Caco-2 (cell line): ENCODE results near the gene DDX39B. TPM values are rescaled to one million over a fixed set of nuclear protein-coding genes. Genes with fewer than 3 reads are reported as not detected.

Source experiments
- BruUV-seq: library from RNA; stranded (reverse); fragments of 400-500 nt; replicated peaks from 2 replicates; lab custom pipeline; 2021; lab: Mats Ljungman, UMichigan
- CTCF ChIA-PET: fragments of 300-600 bp; sonication (Branson Sonifier 250); formaldehyde crosslinking; loops from one replicate; lab custom pipeline; 2022; ENCODE audit warnings: antibody characterized with exemption; lab: Charles Lee
- POLR2A ChIA-PET: fragments of 300-600 bp; sonication (Branson Sonifier 250); formaldehyde crosslinking; loops from one replicate; lab custom pipeline; 2022; ENCODE audit warnings: antibody characterized with exemption; lab: Charles Lee
- DNase-seq, 2 experiments: peaks; one replicate each; pipeline versions ENCODE4 v3.0.0 to v3.0.0-alpha.2; 2020 to 2022
- H3K27me3 ChIP-seq: replicated peaks from 2 replicates; pipeline ENCODE4 v1.6.0; 2011; ENCODE audit warnings: low read length; ENCODE audit not compliant: control insufficient read depth, insufficient read depth
- H3K36me3 ChIP-seq: 2 replicates; pipeline ENCODE4 v1.5.1; 2011; ENCODE audit warnings: low read length; ENCODE audit not compliant: control insufficient read depth, insufficient read depth
- H3K4me1 ChIP-seq: fragments of 250-450 bp; sonication (Bioruptor Pico); 2 replicates; pipeline ENCODE4 v1.5.1; 2020; ENCODE audit warnings: mild to moderate bottlenecking
- H3K4me3 ChIP-seq: 2 replicates; pipeline ENCODE4 v1.5.1; 2011; ENCODE audit warnings: low read depth, mild to moderate bottlenecking, control low read depth, low read length
- H3K9me3 ChIP-seq: fragments of 250-450 bp; sonication (Bioruptor Pico); 2 replicates; pipeline ENCODE4 v1.5.1; 2020; ENCODE audit warnings: mild to moderate bottlenecking, moderate library complexity
- H3K27ac Mint-ChIP-seq: one replicate; pipeline ENCODE4 v1.8.0; 2022; ENCODE audit warnings: mixed read lengths; ENCODE audit not compliant: unreplicated experiment
- H3K27me3 Mint-ChIP-seq: one replicate; pipeline ENCODE4 v1.8.0; 2022; ENCODE audit warnings: mixed read lengths; ENCODE audit not compliant: insufficient read depth, unreplicated experiment
- H3K36me3 Mint-ChIP-seq: one replicate; pipeline ENCODE4 v1.8.0; 2022; ENCODE audit warnings: mild to moderate bottlenecking, mixed read lengths; ENCODE audit not compliant: insufficient read depth, unreplicated experiment
- H3K4me1 Mint-ChIP-seq: one replicate; pipeline ENCODE4 v1.8.0; 2022; ENCODE audit warnings: low read depth, mixed read lengths; ENCODE audit not compliant: unreplicated experiment
- H3K4me3 Mint-ChIP-seq: one replicate; pipeline ENCODE4 v1.8.0; 2022; ENCODE audit warnings: mild to moderate bottlenecking, moderate library complexity, mixed read lengths; ENCODE audit not compliant: unreplicated experiment
- H3K9me3 Mint-ChIP-seq: one replicate; pipeline ENCODE4 v1.8.0; 2022; ENCODE audit warnings: mixed read lengths; ENCODE audit not compliant: unreplicated experiment
- CTCF ChIP-seq, 2 experiments: fragments of 200-600 bp in 1 of 2; IDR thresholded peaks; 1 replicate in 1 of 2; 2 replicates in 1 of 2; pipeline versions ENCODE4 v1.5.1 to v1.8.0; 2011 to 2022; ENCODE audit warnings: antibody characterized with exemption in 1 of 2, control low read depth in 1 of 2, inconsistent platforms in 1 of 2, low read depth in 1 of 2, low read length in 1 of 2, mild to moderate bottlenecking in 1 of 2, moderate library complexity in 1 of 2; ENCODE audit not compliant: insufficient read depth in 1 of 2, severe bottlenecking in 1 of 2, unreplicated experiment in 1 of 2
- intact Hi-C: fragments of 100-400 bp; cut with micrococcal nuclease; formaldehyde crosslinking; loops from one replicate; pipeline ENCODE4 v1.10.0; 2022; ENCODE audit not compliant: unreplicated experiment
- total RNA-seq: library from RNA; stranded (reverse); gene quantifications from 2 replicates; pipeline ENCODE4 v1.2.3, GENCODE V29; 2022

The DDX39B gene
- total RNA-seq, 1 experiment from 2014 or later, result 416 TPM

- Mint-ChIP-seq H3K9me3 (no peaks in the 10 kb centered on the region), H3K27me3 (no peaks in the 10 kb centered on the region), H3K27ac (no peak overlapping the region), H3K4me1 (peaks cover 12% of the 10 kb centered on the region), H3K4me3 (peak overlapping the region; percentile 87), H3K36me3 (peaks cover 38% of the 10 kb centered on the region)
- no TSS peak for BruUV-seq
- no peak overlapping the region for H3K4me3 ChIP-seq
- no peak for TF ChIP-seq CTCF (IDR thresholded peaks at IDR 0.05; ENCODE audit: insufficient read depth in 1 of 2, low read depth in 1 of 2, low read length in 1 of 2, severe bottlenecking in 1 of 2, unreplicated experiment in 1 of 2)
- peaks cover 6% of the 10 kb centered on the region; the same call in 1 of the 2 replicates for H3K4me1 ChIP-seq
- no peaks in the 10 kb centered on the region for H3K27me3 ChIP-seq
- H3K36me3 ChIP-seq, result no peaks in the 10 kb centered on the region
- intact Hi-C loops, result loop anchor here (5.0 kb wide), 2 partner anchors 119 to 189 kb away; partner anchors contain the start of genes CLIC1, CSNK2B and LY6G5B
- no peak for DNase-seq
- POLR2A ChIA-PET, result interaction anchor here (0.7 kb wide), 1 partner anchor 266 kb away, joined by 3 read pairs; no protein-coding TSS in a partner anchor
- H3K9me3 ChIP-seq, result no peaks in the 10 kb centered on the region
- CTCF ChIA-PET, result interaction anchor here (0.6 to 1.2 kb wide), 3 partner anchors 48 to 91 kb away, joined by 3 read pairs; no protein-coding TSS in a partner anchor
These were observed 6.7 kb upstream of the DDX39B start for GRCh38 chr6:31548544-31548873.

- Histone ChIP-seq H3K27me3 (no peaks in the 10 kb centered on the region), H3K36me3 (no peaks in the 10 kb centered on the region), H3K9me3 (no peaks in the 10 kb centered on the region), H3K4me1 (peaks cover 6% of the 10 kb centered on the region), H3K4me3 (peak overlapping the region; percentile 44)
- BruUV-seq, result TSS peak; percentile 24
- peak overlapping the region; percentile 87 for H3K4me3 Mint-ChIP-seq
- H3K27ac Mint-ChIP-seq, result peak overlapping the region; percentile 64
- H3K4me1 Mint-ChIP-seq, result peaks cover 12% of the 10 kb centered on the region
- CTCF ChIA-PET, result interaction anchor here (0.6 to 2.7 kb wide), 8 partner anchors 28 to 182 kb away, joined by 3 to 20 read pairs (median 3); partner anchors contain the start of gene TNF
- POLR2A ChIA-PET, result interaction anchor here (0.6 to 0.7 kb wide), 5 partner anchors 23 to 266 kb away, joined by 3 to 4 read pairs (median 3); partner anchors contain the start of gene LSM2
- H3K9me3 Mint-ChIP-seq, result no peaks in the 10 kb centered on the region
- no peak for TF ChIP-seq CTCF (IDR thresholded peaks at IDR 0.05; ENCODE audit: insufficient read depth in 1 of 2, low read depth in 1 of 2, low read length in 1 of 2, severe bottlenecking in 1 of 2, unreplicated experiment in 1 of 2)
- DNase-seq, result no peak
- intact Hi-C loops, result loop anchor here (1.0 to 5.0 kb wide), 5 partner anchors 26 to 189 kb away; partner anchors contain the start of genes APOM, CLIC1, CSNK2B and LY6G5B
- H3K36me3 Mint-ChIP-seq, result peaks cover 38% of the 10 kb centered on the region
- H3K27me3 Mint-ChIP-seq, result no peaks in the 10 kb centered on the region
These were observed 6.1 kb upstream of the DDX39B start for GRCh38 chr6:31547727-31548543.
